ENCODE data around the gene SMAP2.

SMAP2 gene

GRCh38 chr1:40421431-40422384, 48.2 kb downstream of the SMAP2 start:
- DNase-seq (ENCODE audit: low spot score): no peak

- no peak for DNase-seq (ENCODE audit: low spot score)
These were observed 49.2 kb downstream of the SMAP2 start for GRCh38 chr1:40422630-40423263.

- DNase-seq (ENCODE audit: low spot score): no peak
These were observed 49.7 kb downstream of the SMAP2 start for GRCh38 chr1:40423264-40423642.

GRCh38 chr1:40423951-40424618, 50.6 kb downstream of the SMAP2 start:
- DNase-seq (ENCODE audit: low spot score): no peak

- DNase-seq (ENCODE audit: low spot score): no peak
These were observed 51.7 kb downstream of the SMAP2 start for GRCh38 chr1:40425198-40425597.

GRCh38 chr1:40431385-40431784, 57.9 kb downstream of the SMAP2 start:
- DNase-seq (ENCODE audit: low spot score): no peak

- DNase-seq (ENCODE audit: low spot score): no peak
These were observed 59.3 kb downstream of the SMAP2 start for GRCh38 chr1:40432644-40433390.

- DNase-seq (ENCODE audit: low spot score): no peak
These were observed 61.9 kb downstream of the SMAP2 start for GRCh38 chr1:40435471-40435870.

GRCh38 chr1:40435876-40436275, 62.3 kb downstream of the SMAP2 start:
- DNase-seq (ENCODE audit: low spot score): no peak

- peak; percentile 24 for DNase-seq (ENCODE audit: low spot score)
These were observed 65.0 kb downstream of the SMAP2 start for GRCh38 chr1:40438391-40439015.

- DNase-seq (ENCODE audit: low spot score): no peak
These were observed 65.7 kb downstream of the SMAP2 start for GRCh38 chr1:40439247-40439646.

- peak; percentile 93 for DNase-seq (ENCODE audit: low spot score)
These were observed 76.4 kb downstream of the SMAP2 start, which contains the start of gene ZFP69B for GRCh38 chr1:40449684-40450494. TSS of gene ZFP69B (plus strand) at chr1:40450476. CDS start at chr1:40450962, 486 bp downstream.

- no peak for DNase-seq (ENCODE audit: low spot score)
These were observed 77.1 kb downstream of the SMAP2 start for GRCh38 chr1:40450495-40451237.

- no peak for DNase-seq (ENCODE audit: low spot score)
These were observed 77.7 kb downstream of the SMAP2 start for GRCh38 chr1:40451238-40451585.

- no peak for DNase-seq (ENCODE audit: low spot score)
These were observed 81.3 kb downstream of the SMAP2 start for GRCh38 chr1:40454873-40455272.

GRCh38 chr1:40462956-40463590, 89.5 kb downstream of the SMAP2 start:
- no peak for DNase-seq (ENCODE audit: low spot score)

GRCh38 chr1:40469327-40469726, 95.8 kb downstream of the SMAP2 start:
- DNase-seq (ENCODE audit: low spot score): no peak

Data from LoVo (cell line).